Measurements from ENCODE around the gene CSPG5. TPM values are rescaled to one million over a fixed set of nuclear protein-coding genes. Genes with fewer than 3 reads are reported as not detected.

CSPG5 gene
- total and polyA plus RNA-seq, 2 donors (not counting 1 experiment from before 2014, with no cell fraction given), result 0.04 to 0.99 TPM

DNA sequence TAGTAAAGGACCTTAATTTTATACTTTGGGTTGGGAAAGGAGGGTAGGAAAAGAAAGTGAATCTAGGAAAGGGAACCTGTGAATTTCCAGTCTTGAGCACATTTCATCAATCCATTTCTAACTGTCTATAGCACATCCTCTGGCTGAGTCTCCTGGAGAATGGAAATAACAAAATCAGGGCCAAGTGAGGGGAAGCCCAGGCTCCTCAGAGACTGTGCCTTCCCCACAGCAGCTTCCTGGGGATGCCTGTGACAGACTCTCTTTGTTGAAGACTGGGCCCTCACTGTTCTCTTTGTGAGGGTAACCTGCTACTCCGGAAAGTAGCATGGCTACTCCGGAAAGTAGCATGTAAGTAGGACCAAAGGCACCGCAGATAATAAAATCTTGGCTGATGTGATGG is 22.6 kb upstream of the CSPG5 start:
- POLR2A ChIA-PET, result no interaction called here
- peaks cover 6% of the 10 kb centered on the region for H4K20me1 ChIP-seq (ENCODE audit: control insufficient read depth, insufficient read depth, low read length, poor library complexity, severe bottlenecking)

DNA sequence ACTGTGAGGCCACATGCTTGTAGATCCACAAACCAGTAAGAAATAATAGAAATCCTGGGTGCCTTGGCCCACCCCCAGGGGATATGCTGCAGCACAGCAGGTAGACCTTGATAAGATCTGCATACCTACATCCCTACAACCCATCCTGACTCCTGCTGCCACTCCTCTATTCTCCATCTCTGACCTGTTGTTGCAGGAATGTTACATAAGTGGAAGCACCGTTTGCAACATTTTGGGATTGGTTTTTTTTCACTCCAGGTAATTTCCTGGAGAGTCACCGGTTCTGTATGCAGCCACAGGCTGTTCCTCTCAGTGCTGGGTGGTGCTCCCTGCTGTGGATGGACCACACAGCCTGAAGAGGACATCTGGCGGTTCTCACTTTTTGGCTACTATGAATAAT is 16.1 kb upstream of the CSPG5 start:
- H3K36me3 ChIP-seq (replicated peaks in 1 of 2; ENCODE audit: control extremely low read depth in 1 of 2, control insufficient read depth in 1 of 2, extremely low read depth in 1 of 2, insufficient read depth in 2 of 2, low read length in 1 of 2), result peaks cover 11 to 37% of the 10 kb centered on the region in 2 experiments
- H3K4me2 ChIP-seq (replicated peaks; ENCODE audit: low read depth, low read length, poor library complexity, severe bottlenecking), result no peak overlapping the region
- DNase-seq, result no peak
- Mint-ChIP-seq H3K4me3 (no peak overlapping the region), H3K27me3 (no peaks in the 10 kb centered on the region), H3K9me3 (ENCODE audit: insufficient read depth) (no peaks in the 10 kb centered on the region), H3K4me1 (no peaks in the 10 kb centered on the region), H3K27ac (no peak overlapping the region)
- H3K4me3 ChIP-seq (ENCODE audit: control extremely low read depth in 1 of 5, extremely low read depth in 1 of 5, insufficient read depth in 1 of 5, low read depth in 2 of 5, low read length in 4 of 5), result no peak overlapping the region
- H4K20me1 ChIP-seq (ENCODE audit: control insufficient read depth, insufficient read depth, low read length, poor library complexity, severe bottlenecking), result peaks cover 6% of the 10 kb centered on the region
- H3K9me3 ChIP-seq (ENCODE audit: control extremely low read depth in 1 of 3, control insufficient read depth in 2 of 3, insufficient read depth in 1 of 3, low read length in 2 of 3), result no peaks in the 10 kb centered on the region
- intact Hi-C loops (cut with micrococcal nuclease), result no loop called here
- CTCF ChIA-PET, result no interaction called here
- TF ChIP-seq EZH2 (IDR thresholded peaks at IDR 0.05; ENCODE audit: borderline replicate concordance, insufficient read depth, low read depth, low read length, poor library complexity, severe bottlenecking), result no peak
- TF ChIP-seq, protein P1, sequence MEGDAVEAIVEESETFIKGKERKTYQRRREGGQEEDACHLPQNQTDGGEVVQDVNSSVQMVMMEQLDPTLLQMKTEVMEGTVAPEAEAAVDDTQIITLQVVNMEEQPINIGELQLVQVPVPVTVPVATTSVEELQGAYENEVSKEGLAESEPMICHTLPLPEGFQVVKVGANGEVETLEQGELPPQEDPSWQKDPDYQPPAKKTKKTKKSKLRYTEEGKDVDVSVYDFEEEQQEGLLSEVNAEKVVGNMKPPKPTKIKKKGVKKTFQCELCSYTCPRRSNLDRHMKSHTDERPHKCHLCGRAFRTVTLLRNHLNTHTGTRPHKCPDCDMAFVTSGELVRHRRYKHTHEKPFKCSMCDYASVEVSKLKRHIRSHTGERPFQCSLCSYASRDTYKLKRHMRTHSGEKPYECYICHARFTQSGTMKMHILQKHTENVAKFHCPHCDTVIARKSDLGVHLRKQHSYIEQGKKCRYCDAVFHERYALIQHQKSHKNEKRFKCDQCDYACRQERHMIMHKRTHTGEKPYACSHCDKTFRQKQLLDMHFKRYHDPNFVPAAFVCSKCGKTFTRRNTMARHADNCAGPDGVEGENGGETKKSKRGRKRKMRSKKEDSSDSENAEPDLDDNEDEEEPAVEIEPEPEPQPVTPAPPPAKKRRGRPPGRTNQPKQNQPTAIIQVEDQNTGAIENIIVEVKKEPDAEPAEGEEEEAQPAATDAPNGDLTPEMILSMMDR (IDR thresholded peaks at IDR 0.05), result no peak
- no peaks in the 10 kb centered on the region for H3K79me2 ChIP-seq (ENCODE audit: control insufficient read depth, insufficient read depth, low read length)
- H2AFZ ChIP-seq (ENCODE audit: insufficient read depth, low read depth, low read length, poor library complexity, severe bottlenecking), result no peak overlapping the region
- no peaks in the 10 kb centered on the region for H3K27me3 ChIP-seq (replicated peaks in 1 of 4; ENCODE audit: control extremely low read depth in 1 of 4, control insufficient read depth in 3 of 4, insufficient read depth in 4 of 4, low read length in 3 of 4)
- no peak for ATAC-seq (ENCODE audit: low read depth)
- no peak overlapping the region for H3K9ac ChIP-seq (ENCODE audit: low read length)
- H3K27ac ChIP-seq (ENCODE audit: low read length in 2 of 2), result no peak overlapping the region
- 94% methylated on average over 2 of the region's 3 CpGs for WGBS (ENCODE audit: insufficient coverage)
- POLR2A ChIA-PET, result no interaction called here
- H3K4me1 ChIP-seq (ENCODE audit: control insufficient read depth in 2 of 2, insufficient read depth in 2 of 2, low read length in 2 of 2), result no peaks in the 10 kb centered on the region

More for the DNA sequence above, 22.6 kb upstream of the CSPG5 start:
- DNase-seq (no peak), ATAC-seq (ENCODE audit: low read depth) (no peak)
- H3K4me2 ChIP-seq (replicated peaks; ENCODE audit: low read depth, low read length, poor library complexity, severe bottlenecking), result no peak overlapping the region
- peaks cover 15 to 59% of the 10 kb centered on the region in 2 experiments for H3K36me3 ChIP-seq (replicated peaks in 1 of 2; ENCODE audit: control extremely low read depth in 1 of 2, control insufficient read depth in 1 of 2, extremely low read depth in 1 of 2, insufficient read depth in 2 of 2, low read length in 1 of 2)
- 100% methylated on average over 3 of the region's 3 CpGs for WGBS (ENCODE audit: insufficient coverage)
- no peaks in the 10 kb centered on the region for H3K4me1 ChIP-seq (ENCODE audit: control insufficient read depth in 2 of 2, insufficient read depth in 2 of 2, low read length in 2 of 2)
- Mint-ChIP-seq H3K4me3 (no peak overlapping the region), H3K9me3 (ENCODE audit: insufficient read depth) (no peaks in the 10 kb centered on the region), H3K27ac (no peak overlapping the region), H3K27me3 (no peaks in the 10 kb centered on the region), H3K4me1 (no peaks in the 10 kb centered on the region)
- TF ChIP-seq, protein P1 (IDR thresholded peaks at IDR 0.05), result no peak
- TF ChIP-seq EZH2 (IDR thresholded peaks at IDR 0.05; ENCODE audit: borderline replicate concordance, insufficient read depth, low read depth, low read length, poor library complexity, severe bottlenecking), result no peak
- no peaks in the 10 kb centered on the region for H3K27me3 ChIP-seq (replicated peaks in 1 of 4; ENCODE audit: control extremely low read depth in 1 of 4, control insufficient read depth in 3 of 4, insufficient read depth in 4 of 4, low read length in 3 of 4)
- no peak overlapping the region for H2AFZ ChIP-seq (ENCODE audit: insufficient read depth, low read depth, low read length, poor library complexity, severe bottlenecking)
- intact Hi-C loops (cut with micrococcal nuclease), result no loop called here
- CTCF ChIA-PET, result no interaction called here
- H3K9ac ChIP-seq (ENCODE audit: low read length), result no peak overlapping the region
- no peak overlapping the region for H3K27ac ChIP-seq (ENCODE audit: low read length in 2 of 2)
- no peaks in the 10 kb centered on the region for H3K9me3 ChIP-seq (ENCODE audit: control extremely low read depth in 1 of 3, control insufficient read depth in 2 of 3, insufficient read depth in 1 of 3, low read length in 2 of 3)
- no peak overlapping the region for H3K4me3 ChIP-seq (ENCODE audit: control extremely low read depth in 1 of 5, extremely low read depth in 1 of 5, insufficient read depth in 1 of 5, low read depth in 2 of 5, low read length in 4 of 5)
- peaks cover 26% of the 10 kb centered on the region for H3K79me2 ChIP-seq (ENCODE audit: control insufficient read depth, insufficient read depth, low read length)
